HG03159 (cell line): ENCODE measurements around the gene OR52W1.

Source experiments
- ATAC-seq: cut with Tn5 transposase; IDR thresholded peaks from one replicate; pipeline ENCODE4 v1.9.1; 2021; ENCODE audit warnings: mild to moderate bottlenecking, moderate library complexity; ENCODE audit not compliant: unreplicated experiment

Gene OR52W1, protein sequence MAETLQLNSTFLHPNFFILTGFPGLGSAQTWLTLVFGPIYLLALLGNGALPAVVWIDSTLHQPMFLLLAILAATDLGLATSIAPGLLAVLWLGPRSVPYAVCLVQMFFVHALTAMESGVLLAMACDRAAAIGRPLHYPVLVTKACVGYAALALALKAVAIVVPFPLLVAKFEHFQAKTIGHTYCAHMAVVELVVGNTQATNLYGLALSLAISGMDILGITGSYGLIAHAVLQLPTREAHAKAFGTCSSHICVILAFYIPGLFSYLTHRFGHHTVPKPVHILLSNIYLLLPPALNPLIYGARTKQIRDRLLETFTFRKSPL

DNA sequence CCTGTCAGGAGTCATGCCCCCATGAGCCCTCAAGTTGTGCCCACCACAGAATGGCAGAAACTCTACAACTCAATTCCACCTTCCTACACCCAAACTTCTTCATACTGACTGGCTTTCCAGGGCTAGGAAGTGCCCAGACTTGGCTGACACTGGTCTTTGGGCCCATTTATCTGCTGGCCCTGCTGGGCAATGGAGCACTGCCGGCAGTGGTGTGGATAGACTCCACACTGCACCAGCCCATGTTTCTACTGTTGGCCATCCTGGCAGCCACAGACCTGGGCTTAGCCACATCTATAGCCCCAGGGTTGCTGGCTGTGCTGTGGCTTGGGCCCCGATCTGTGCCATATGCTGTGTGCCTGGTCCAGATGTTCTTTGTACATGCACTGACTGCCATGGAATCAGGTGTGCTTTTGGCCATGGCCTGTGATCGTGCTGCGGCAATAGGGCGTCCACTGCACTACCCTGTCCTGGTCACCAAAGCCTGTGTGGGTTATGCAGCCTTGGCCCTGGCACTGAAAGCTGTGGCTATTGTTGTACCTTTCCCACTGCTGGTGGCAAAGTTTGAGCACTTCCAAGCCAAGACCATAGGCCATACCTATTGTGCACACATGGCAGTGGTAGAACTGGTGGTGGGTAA, at the start of gene OR52W1:
Gene OR52W1, plus strand, starts transcription at position 51 of the 637 bp plus-strand sequence. Its CDS starts 0 bp downstream, at position 51.
- no peak for ATAC-seq

DNA sequence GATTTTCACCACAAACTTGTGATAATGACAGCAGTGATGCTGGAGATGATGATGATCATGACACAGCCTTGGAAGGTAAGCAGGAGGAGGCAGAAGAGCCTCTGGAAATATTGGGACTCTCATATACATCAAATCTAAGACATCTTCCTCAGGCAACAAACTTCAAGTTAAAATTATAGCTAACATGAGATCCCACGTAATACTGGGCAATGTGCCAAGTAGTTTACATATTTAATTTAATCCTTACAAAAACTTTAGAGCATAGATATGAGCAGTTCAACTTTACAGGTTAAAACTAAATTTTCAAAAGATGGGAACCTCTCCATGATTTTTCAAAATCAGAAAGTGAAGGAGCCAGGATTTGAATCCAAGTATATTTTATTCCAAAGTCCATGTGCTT, 47.9 kb upstream of the OR52W1 start:
- ATAC-seq: no peak

DNA sequence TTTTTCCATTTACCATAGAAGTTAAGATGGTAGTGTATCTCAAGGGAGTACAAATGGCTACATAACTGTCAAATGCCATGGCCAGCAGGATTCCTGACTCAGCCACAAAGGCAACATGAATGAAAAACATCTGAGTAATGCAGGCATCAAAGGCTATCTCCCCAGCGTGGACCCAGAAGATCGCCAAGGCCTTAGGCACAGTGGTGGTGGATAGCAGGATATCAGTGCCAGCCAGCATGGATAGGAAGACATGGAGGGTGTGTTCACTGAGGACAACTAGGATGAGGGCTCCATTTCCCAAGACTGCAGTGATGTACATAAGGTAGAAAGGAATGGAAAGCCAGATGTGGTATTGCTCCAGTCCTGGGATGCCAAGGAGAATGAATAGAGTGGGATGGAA, 46.9 kb upstream of the OR52W1 start:
- ATAC-seq: no peak

DNA sequence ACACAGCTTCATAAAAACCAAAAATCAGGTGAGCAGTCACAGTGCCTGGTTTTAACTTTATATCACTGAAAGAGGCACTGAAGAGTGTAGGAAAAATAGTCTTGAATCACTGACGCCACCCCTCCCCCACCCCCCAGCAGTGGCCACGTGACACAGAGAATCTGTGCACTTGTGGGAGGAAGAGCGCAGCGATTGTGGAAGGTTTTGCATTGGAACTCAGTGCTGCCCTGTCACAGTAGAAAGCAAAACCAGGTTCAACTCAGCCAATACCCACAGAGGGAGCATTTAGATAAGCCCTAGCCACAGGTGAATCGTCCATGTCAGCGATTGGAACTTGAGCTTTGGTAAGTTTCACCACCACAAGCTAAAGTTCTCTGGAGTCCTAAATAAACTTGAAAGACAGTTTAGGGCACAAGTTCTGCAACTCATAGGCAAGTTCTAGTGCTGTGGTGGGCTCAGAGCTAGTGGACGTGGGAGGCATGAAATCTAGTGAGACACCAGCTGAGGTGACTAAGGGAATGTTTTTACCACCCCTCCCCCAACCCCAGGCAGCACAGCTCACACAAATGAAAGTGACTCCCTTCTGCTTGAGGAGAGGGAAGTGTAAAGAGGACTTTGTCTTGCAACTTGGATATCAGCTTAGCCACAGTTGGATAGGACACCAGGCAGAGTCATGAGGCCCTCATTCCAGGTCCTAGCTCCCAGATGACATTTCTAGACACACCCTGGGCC, 42.2 kb upstream of the OR52W1 start:
- no peak for ATAC-seq

DNA sequence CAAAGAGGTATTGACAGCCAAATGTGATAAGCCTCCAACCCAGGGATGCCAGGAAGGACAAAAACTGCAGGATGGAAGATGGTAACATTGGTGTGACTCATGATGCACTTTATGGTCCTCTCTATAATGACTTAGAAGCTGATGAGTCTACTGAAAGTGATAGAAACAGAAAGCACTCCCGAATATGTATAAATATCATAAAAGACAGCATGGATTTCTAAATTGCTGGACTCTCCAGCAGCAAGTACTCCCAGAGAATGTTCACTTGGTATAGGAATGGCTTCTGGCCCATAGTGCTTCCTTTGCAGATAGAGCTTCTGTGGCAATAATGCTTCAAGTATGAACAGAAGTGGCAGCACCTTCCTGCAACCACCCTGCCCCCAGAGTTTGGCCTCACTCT, 28.8 kb upstream of the OR52W1 start, which contains the start of gene OR52B2:
Gene OR52B2, minus strand, starts transcription at position 101 of the 400 bp plus-strand sequence. Its CDS starts 0 bp downstream, at position 101.
- no peak for ATAC-seq

DNA sequence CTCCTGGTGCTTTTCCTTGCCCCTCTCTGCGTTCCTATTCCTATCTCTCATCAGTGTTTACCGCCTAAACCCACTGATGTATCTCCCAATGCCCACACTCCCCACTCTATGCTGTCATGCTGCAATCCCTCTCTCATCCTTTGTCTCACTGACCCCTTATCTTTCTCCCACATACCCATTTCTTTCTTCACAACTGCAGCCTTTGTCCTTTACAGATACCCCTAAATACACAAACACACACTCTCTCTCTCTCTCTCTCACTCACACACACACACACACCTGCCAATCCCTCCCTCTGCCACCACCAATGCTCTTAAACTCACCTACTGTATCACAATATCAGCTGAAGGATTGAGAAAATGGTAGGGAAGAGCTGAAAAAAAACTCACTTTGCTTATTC, 23.6 kb upstream of the OR52W1 start:
- no peak for ATAC-seq

DNA sequence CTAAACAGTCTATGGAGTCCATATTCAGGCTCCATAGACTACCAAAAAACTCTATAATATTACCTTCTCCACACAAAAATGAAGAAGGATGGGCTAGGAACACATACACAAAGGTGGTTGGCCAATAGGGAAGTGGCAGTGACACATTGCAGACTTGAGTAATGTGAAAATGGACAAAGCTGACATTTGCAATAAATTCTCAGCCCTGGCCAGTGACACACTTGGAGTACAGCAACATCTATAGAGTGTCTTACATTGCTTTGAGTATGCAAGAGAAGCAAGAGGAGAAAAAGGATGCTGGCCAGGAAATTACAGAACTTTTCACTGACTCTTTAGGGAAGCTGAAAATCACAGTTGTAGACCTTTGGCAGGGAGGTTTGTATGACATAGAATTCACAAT, 7.3 kb upstream of the OR52W1 start:
- ATAC-seq: no peak

DNA sequence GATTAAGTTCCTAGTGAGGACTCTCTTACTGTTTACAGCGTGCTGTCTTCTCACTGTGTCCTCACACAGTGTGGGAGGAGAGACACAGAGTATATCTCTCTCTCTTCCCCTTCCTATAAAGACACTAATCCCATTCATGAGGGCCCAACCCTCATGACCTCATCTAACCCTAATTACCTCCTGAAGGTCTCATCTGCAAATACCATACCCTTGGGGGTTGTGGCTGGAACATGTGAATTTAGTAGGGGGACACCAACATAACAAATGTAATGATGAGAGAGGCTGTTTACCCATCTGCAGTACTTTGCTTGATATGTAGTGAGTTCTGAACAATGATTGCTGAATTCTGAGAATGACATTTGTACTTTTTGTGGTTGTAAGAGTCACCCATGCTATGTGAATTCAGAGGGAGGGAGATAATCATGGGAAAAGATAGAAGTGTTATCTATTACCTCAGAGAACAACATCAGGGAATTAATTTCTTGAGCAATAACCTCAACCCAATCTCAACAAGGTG, 4.9 kb upstream of the OR52W1 start:
- no peak for ATAC-seq

DNA sequence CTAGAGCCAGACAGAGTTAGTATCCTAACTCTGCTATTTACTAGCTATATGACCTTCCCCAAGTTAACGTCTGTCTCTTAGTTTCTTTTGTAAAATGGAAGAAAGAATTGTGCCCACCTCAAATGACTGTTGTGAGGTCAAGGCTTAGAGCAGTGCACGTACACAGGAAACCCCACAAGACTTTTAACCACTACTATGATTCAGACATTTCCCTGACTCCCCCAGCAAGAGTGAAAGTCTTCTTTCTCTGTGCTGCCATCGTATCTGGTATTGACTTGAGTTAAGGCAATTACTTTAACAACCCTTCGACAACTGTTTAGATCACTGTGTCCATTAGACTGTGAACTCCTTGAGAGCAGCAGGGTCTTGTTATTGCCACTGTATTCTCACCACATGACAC, 2.6 kb upstream of the OR52W1 start:
- no peak for ATAC-seq

DNA sequence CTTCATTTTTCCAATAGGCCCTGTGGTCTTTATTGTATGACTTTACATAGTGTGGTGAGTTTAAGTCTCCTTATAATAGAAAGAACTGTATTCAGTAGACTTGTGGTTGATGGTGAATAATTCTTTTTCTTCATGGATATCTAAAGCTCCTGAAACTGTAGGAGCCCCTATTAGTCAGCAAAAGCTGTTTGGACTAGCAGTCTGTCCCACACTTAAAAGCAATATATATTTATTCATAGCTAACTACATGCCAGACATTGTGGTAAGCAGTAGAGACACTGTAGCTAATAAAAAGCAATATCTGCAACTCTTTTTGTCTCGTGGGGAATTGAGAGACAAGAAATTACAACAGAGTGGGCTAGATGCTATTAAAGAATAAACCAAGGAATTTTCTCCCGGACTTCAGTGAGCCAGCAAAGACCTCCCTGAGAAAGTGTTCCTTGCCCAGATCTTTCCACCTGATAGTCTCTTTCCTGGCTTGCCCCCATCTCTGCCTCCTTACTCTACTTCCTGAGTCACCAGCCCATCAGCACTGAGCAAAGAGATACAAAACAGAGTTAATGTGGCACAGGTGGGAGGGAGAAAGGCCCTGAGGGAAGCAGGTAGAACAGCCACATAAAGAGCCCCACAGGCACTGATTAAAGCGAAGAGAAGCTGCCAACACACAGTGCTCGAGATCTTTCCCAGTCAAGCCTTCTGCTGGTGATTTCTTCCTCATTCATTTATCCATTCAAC, 1.4 kb upstream of the OR52W1 start:
- no peak for ATAC-seq

DNA sequence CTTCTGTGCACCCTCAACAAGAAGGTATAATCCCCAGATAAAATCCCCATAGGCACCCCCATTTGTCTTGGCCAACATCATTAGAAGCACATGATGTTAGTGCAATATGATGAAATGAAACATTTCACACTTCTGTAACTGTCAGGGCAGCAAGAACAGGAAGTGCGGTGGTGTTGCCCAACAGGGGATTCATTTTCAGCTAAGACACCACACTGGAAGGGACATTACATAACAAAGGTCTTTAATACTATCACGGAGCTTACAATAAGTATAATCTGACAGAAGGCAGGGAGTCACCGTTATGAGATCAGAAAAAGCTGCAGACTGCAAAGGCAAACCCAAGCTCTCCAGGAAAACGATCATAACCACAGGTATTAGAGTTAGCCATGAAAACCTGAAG, 2.0 kb downstream of the OR52W1 start:
- no peak for ATAC-seq

DNA sequence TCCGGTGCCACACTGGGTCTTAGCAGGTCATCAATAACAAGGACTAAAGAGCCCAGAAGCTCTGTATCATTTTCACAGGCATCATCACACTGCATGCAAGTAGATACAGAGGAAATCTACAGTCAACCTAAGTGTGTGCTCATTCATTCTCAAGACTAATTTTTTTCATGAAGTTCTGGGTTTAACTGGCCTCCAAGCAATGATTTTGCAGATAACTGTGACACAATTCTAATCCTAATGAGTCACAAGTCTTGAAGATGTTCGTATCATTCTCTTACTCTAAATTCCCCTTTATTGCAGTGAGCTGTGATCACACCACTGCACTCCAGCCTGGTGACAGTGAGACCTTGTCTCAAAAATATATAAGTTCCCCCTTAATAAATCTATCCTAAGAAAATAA, 2.5 kb downstream of the OR52W1 start:
- ATAC-seq: no peak

DNA sequence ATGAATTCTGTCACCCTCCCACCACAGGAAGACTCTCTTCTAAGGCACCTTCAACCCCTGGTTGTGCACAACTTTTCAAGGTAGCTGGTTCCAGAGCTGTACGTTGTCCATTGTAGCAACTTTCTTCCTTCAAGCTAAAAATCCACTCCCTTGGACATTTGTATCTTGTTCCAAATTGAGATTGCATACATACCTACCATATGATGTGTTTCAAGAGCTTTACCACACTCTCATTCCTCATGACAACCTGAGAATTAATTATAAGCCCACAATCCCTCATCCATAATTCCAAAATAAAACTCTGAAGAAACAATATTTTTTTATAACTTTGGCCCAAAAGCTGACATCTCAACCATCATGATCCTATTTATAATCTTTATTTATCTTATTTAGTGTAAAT, 3.0 kb downstream of the OR52W1 start:
- no peak for ATAC-seq

DNA sequence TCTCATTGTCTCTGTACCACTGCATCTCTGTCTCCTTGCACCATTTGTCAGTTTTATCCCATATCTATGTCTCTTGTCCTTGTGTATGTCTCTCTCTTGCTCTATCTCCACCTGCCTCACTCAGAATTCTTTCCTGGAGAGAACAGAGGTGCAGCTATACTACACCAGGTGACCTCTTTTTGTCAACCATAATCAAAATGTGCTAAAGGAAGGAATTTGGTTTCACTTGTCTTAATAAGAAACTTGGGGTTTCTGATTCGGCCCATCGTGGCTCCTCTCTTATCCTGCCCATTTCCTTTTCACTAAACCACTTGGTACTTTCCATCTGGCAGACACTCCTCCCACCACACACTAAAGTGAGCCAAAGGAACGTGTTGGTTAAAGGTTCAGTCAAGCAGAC, 4.3 kb downstream of the OR52W1 start:
- ATAC-seq: peak; percentile 69

DNA sequence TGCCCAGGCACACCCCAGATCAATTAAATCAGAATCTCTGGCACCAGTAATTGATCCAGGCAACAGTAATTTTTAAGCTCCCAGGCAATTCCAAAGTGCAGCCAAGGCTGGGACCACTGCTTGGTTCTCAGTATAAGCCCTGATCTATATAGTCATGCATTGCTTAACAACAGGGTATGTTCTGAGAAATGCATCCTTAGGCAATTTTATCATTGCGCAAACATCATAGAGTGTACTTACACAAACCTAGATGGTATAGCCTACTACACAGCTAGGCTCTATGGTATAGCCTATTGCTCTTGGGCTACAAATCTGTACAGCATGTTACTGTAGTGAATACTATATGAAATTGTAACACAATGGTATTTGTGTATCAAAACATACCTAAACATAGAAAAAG, 5.7 kb downstream of the OR52W1 start:
- no peak for ATAC-seq

DNA sequence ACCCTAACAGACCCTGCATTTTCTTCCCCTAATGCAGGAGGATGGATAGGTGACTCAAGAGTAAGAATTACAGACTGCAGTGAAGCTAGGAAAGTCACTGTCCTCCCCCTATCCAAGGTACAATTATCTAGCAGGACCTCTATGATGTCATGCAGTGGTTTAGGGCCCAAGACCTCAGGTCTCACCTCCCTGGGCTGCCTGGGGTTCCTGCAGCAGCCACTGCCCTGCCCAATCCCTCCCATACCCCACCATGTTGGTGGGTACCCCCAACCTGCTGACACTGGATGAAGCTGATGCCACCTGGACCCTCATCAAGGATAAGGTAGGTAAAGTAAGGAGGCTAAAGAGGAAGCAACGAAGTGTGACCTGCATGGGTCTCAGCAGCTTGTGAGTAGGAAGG, 6.3 kb downstream of the OR52W1 start, which contains the start of gene C11orf42:
Gene C11orf42, plus strand, starts transcription at position 192 of the 400 bp plus-strand sequence. Its CDS starts 59 bp downstream, at position 251.
- ATAC-seq: no peak

DNA sequence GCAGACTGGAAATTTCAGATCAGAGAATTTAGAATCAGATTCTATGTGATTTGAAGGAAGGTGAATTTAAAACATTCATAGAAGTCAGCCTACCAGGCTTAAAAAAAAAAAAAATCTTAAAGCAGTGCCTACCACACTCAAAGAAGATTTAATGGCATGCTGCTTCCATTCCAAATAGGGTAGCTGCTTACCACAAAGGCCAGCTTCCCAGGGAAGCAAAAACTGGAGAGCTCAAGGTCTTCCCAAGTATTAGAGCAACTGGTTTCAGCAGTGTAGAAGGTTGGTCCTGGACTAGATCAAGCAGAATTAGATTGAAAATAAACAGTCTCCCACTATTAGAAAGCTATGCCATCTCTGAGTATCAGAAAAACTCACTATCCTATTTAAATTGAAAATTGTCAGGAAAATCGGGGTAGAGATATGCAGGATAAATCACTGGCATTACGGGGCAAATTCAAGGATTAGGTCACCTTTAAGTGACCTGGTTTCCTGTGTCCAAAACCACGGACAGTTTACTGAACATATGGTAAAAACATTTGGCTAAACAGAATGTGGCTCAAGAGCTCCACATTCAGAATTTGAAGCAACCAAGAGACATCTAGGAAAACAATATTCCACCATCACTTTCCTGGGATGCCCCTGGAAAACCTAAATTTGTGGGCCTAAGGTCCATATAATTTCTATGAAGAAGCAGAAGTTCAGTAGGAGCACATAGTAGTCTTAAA, 7.6 kb downstream of the OR52W1 start:
- no peak for ATAC-seq

DNA sequence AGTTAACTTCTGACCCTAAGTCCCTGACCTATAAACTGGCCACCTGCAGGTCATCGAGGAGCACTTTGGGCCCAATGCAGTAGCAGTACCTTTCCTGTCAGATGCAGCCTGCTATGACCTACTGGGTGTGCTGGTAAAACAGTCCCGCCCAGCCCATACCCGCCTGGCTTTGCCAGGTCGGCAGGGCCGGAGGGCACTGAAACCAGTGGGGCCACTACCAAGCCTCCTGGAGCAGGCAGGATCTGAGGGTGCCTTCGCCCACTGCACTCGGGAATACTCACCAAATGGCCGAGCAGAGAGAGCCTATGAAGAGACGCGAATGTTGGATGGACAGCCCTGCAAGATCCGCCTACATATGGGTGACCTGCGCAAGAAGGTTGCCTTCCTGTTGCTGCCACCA, 10.8 kb downstream of the OR52W1 start:
- ATAC-seq: no peak

DNA sequence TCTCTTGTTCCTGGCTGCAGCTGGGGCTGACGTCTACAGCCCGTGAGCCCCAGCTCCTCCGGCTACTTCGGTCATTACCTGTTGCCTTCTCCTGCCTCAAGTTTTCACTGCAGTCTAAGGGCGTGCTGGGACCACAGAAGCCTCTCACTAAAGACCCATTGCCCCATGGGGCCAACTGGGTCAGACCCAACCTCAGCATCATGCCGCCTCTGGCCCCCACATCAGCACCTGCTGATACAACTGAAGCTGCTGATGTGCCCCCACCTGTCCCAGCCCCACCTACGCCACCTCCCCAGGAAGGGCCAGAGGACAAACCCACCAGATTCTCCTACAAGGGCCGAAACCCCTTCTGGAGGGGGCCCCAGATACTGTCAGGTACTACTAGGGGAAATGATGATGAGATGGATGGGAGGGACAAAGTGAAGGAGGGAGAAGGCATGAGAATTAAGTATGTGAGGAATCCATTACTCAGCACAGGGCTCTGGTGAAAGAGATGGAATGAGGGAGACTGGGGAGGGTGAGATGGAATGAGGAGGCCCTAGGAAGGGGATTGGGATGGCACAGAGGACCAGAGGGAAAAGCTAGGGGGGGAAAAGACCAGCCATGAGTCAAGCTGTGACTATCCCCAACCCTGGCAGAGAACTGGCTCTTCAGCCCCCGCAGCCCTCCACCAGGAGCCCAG, 11.4 kb downstream of the OR52W1 start:
- no peak for ATAC-seq

DNA sequence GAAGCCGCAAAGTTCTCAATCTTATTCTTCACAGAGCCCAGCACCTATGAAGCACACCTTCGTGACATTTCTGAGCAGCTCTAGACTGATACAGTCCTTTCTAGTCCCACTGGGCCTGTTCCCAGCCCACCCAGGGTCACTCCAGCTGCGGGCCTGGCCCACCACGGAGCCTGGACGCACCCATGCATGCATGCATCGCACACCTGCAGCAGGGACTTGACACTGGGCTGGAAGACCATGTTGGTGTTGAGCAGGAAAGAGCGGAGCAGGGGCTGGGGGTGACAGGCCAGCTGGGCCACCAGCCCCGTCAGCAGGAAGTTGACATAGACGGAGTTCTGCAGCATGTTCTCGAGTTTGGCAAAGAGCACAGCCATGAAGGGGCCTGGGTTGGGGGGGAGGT, 15.5 kb downstream of the OR52W1 start:
- ATAC-seq: no peak
